Stimulated activated CD4-positive, alpha-beta T cell treated with anti-CD3 and anti-CD28 coated beads, Interleukin-15, amount 100 ng/mL, for 24 hours (primary cell): ENCODE measurements around the gene SHISA7.
A peak's percentile ranks its signal among the peaks of the same experiment; 100 is the strongest.

Experiments
- DNase-seq: peaks from one replicate; pipeline ENCODE4 v3.0.0-alpha.2; 2020

Gene SHISA7

GRCh38 chr19:55482156-55482961, 39.3 kb upstream of the SHISA7 start:
- no peak for DNase-seq

GRCh38 chr19:55481794-55482155, 38.7 kb upstream of the SHISA7 start:
- DNase-seq = no peak

GRCh38 chr19:55481148-55481793, 38.2 kb upstream of the SHISA7 start:
- DNase-seq = no peak

- DNase-seq = no peak
These were observed 36.5 kb upstream of the SHISA7 start for GRCh38 chr19:55479451-55480230.

GRCh38 chr19:55479045-55479444, 35.9 kb upstream of the SHISA7 start:
- no peak for DNase-seq

GRCh38 chr19:55478364-55478763, 35.3 kb upstream of the SHISA7 start:
- no peak for DNase-seq

GRCh38 chr19:55477905-55478304, 34.8 kb upstream of the SHISA7 start:
- DNase-seq = no peak

- peak; percentile 99 for DNase-seq
These were observed 33.1 kb upstream of the SHISA7 start, which contains the start of gene ZNF628 for GRCh38 chr19:55476100-55476775. Gene ZNF628, plus strand, starts transcription at chr19:55476617. Its CDS starts 3,294 bp downstream, at chr19:55479911.

- DNase-seq = no peak
These were observed 31.5 kb upstream of the SHISA7 start for GRCh38 chr19:55474269-55475265.

- no peak for DNase-seq
These were observed 30.3 kb upstream of the SHISA7 start for GRCh38 chr19:55473225-55474012.

GRCh38 chr19:55472463-55472862, 29.4 kb upstream of the SHISA7 start:
- no peak for DNase-seq

- DNase-seq = no peak
These were observed 28.2 kb upstream of the SHISA7 start for GRCh38 chr19:55471266-55471665.

GRCh38 chr19:55468054-55468393, 24.9 kb upstream of the SHISA7 start:
- no peak for DNase-seq

GRCh38 chr19:55467236-55468053, 24.3 kb upstream of the SHISA7 start:
- peak; percentile 80 for DNase-seq

GRCh38 chr19:55466241-55466614, 23.1 kb upstream of the SHISA7 start:
- DNase-seq = no peak

GRCh38 chr19:55465460-55466240, 22.6 kb upstream of the SHISA7 start:
- DNase-seq = no peak

GRCh38 chr19:55464662-55465054, 21.6 kb upstream of the SHISA7 start, which contains the start of gene C19orf85:
Gene C19orf85, minus strand, starts transcription at chr19:55464751. Its CDS starts 197 bp downstream, at chr19:55464554.
- DNase-seq = no peak

- no peak for DNase-seq
These were observed 21.1 kb upstream of the SHISA7 start for GRCh38 chr19:55464039-55464661.

- no peak for DNase-seq
These were observed 20.5 kb upstream of the SHISA7 start for GRCh38 chr19:55463583-55464031.
